Measurements from ENCODE around the gene MLST8. TPM values are rescaled to one million over a fixed set of nuclear protein-coding genes. Genes with fewer than 3 reads are reported as not detected.
"Not testable (repeated sequence)": the region's sequence is repeated elsewhere in the genome, so short reads cannot be mapped to it uniquely, and the experiment has no call there.

MLST8 gene
- total RNA-seq, 2 donors from 2014 or later, result 31.2 to 68.9 TPM

GRCh38 chr16:2199621-2200139, 5.6 kb upstream of the MLST8 start:
- Mint-ChIP-seq H3K27me3 (peaks cover 7 to 14% of the 10 kb centered on the region in 2 donors), H3K36me3 (no peaks in the 10 kb centered on the region), H3K4me3 (no peak overlapping the region), H3K27ac (no peak overlapping the region), H3K9me3 (no peaks in the 10 kb centered on the region), H3K4me1 (ENCODE audit: low read depth in 2 of 2) (peaks cover 6 to 9% of the 10 kb centered on the region in 2 donors)
- ATAC-seq (no peak), DNase-seq (ENCODE audit: low spot score) (no peak)

GRCh38 chr16:2200313-2200712, 4.9 kb upstream of the MLST8 start:
- no peak for DNase-seq (ENCODE audit: low spot score)
- no peak for ATAC-seq
- no peak overlapping the region for H3K27ac Mint-ChIP-seq
- H3K27me3 Mint-ChIP-seq, result peaks cover 7 to 10% of the 10 kb centered on the region in 2 donors
- H3K4me3 Mint-ChIP-seq, result no peak overlapping the region
- H3K36me3 Mint-ChIP-seq, result no peaks in the 10 kb centered on the region
- H3K4me1 Mint-ChIP-seq (ENCODE audit: low read depth in 2 of 2), result peaks cover 7 to 10% of the 10 kb centered on the region in 2 donors
- no peaks in the 10 kb centered on the region for H3K9me3 Mint-ChIP-seq

- Mint-ChIP-seq H3K4me3 (peak overlapping the region; percentile 38), H3K4me1 (ENCODE audit: low read depth in 2 of 2) (peaks cover 21% of the 10 kb centered on the region in 2 donors), H3K27ac (peak overlapping the region; percentile 56 to 71)
- not testable (repeated sequence) for DNase-seq (ENCODE audit: low spot score); H3K9me3 Mint-ChIP-seq; H3K27me3 Mint-ChIP-seq; H3K36me3 Mint-ChIP-seq; ATAC-seq
These were observed 2.0 kb upstream of the MLST8 start for GRCh38 chr16:2203119-2203688.

DNA sequence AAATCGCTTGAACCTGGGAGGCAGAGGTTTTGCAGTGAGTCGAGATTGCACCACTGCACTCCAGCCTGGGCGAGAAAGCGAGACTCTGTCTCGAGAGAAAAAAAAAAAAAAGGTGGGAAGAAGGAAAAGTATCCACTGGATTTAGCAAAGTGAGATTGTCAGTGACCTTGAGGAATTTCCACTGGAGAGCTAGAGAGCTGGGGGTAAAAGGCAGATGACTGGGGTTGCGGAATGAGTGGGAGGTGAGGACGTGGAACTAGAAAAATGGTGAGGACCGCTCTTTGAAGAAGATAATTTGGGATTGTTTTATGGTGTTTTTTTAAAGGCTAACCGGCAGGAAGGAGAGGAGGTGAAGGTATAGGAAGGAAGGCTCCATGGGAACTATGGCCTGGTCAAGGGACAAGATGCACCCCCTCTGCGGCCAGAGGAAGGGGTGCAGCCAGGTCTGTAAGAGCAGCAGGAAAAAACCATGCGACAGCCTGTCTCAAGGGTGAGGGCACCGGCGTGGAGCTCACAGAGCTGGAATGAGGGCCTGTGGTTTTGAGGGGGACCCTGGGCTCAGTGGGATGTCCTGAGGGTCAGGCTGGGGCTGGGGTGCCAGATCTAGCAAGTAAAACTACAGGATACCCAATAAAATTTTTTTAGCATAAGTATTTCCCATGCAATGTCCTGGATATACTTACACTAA, 694 bp upstream of the MLST8 start:
- Mint-ChIP-seq H3K27me3 (no peaks in the 10 kb centered on the region), H3K9me3 (no peaks in the 10 kb centered on the region)

DNA sequence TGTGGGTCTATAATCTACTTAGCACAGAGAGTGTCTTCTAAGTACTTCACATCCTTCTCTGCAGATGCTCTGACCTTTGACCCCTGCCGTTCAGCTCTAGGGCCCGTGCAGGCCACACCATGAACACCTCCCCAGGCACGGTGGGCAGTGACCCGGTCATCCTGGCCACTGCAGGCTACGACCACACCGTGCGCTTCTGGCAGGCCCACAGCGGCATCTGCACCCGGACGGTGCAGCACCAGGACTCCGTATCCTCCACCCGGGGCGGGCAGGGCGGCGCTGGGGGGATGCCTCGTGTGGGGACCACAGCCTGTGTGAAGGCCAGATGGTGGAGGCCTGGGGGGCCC, 686 bp downstream of the MLST8 start:
- Mint-ChIP-seq H3K27me3 (no peaks in the 10 kb centered on the region), H3K4me3 (peak overlapping the region; percentile 86), H3K9me3 (no peaks in the 10 kb centered on the region), H3K36me3 (peaks cover 6% of the 10 kb centered on the region), H3K4me1 (ENCODE audit: low read depth in 2 of 2) (peaks cover 21% of the 10 kb centered on the region in 2 donors), H3K27ac (peak overlapping the region; percentile 59 to 71)
- DNase-seq (ENCODE audit: low spot score), result no peak
- peak in 1 of 2 donors; percentile 7 for ATAC-seq

More for the DNA sequence above, 694 bp upstream of the MLST8 start:
- Mint-ChIP-seq H3K36me3 (peaks cover 6% of the 10 kb centered on the region), H3K4me3 (peak overlapping the region; percentile 81), H3K4me1 (ENCODE audit: low read depth in 2 of 2) (peaks cover 21% of the 10 kb centered on the region in 2 donors), H3K27ac (peak overlapping the region; percentile 56 to 71)
- ATAC-seq (no peak), DNase-seq (ENCODE audit: low spot score) (no peak)

DNA sequence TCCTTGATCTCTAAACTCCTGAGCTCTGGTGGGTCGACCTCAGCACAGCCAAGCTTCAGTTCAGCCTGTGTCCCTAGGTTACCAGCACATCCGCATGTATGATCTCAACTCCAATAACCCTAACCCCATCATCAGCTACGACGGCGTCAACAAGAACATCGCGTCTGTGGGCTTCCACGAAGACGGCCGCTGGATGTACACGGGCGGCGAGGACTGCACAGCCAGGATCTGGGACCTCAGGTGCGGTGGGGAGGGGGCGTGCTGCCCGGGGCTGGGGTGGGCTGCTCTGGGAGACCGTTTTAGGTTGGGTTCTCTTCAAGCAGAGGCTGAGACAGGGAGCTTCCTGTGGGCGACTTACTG, 1.1 kb downstream of the MLST8 start:
- no peaks in the 10 kb centered on the region for H3K9me3 Mint-ChIP-seq
- peak overlapping the region; percentile 59 to 71 for H3K27ac Mint-ChIP-seq
- H3K4me1 Mint-ChIP-seq (ENCODE audit: low read depth in 2 of 2), result peaks cover 21% of the 10 kb centered on the region in 2 donors
- no peak for DNase-seq (ENCODE audit: low spot score)
- no peaks in the 10 kb centered on the region for H3K27me3 Mint-ChIP-seq
- no peak for ATAC-seq
- H3K4me3 Mint-ChIP-seq, result peak overlapping the region; percentile 86
- H3K36me3 Mint-ChIP-seq, result peaks cover 6% of the 10 kb centered on the region

GRCh38 chr16:2206780-2207433, 1.7 kb downstream of the MLST8 start:
- H3K27me3 Mint-ChIP-seq, result no peaks in the 10 kb centered on the region
- ATAC-seq (no peak), DNase-seq (ENCODE audit: low spot score) (no peak)
- peaks cover 24% of the 10 kb centered on the region in 2 donors for H3K4me1 Mint-ChIP-seq (ENCODE audit: low read depth in 2 of 2)
- peak overlapping the region; percentile 86 for H3K4me3 Mint-ChIP-seq
- peak overlapping the region; percentile 41 to 59 for H3K27ac Mint-ChIP-seq
- peaks cover 6% of the 10 kb centered on the region for H3K36me3 Mint-ChIP-seq
- H3K9me3 Mint-ChIP-seq, result no peaks in the 10 kb centered on the region

GRCh38 chr16:2207872-2208271, 2.6 kb downstream of the MLST8 start:
- peaks cover 6% of the 10 kb centered on the region for H3K36me3 Mint-ChIP-seq
- H3K27me3 Mint-ChIP-seq, result no peaks in the 10 kb centered on the region
- ATAC-seq (no peak), DNase-seq (ENCODE audit: low spot score) (no peak)
- peak overlapping the region; percentile 41 to 48 for H3K27ac Mint-ChIP-seq
- H3K9me3 Mint-ChIP-seq, result no peaks in the 10 kb centered on the region
- H3K4me1 Mint-ChIP-seq (ENCODE audit: low read depth in 2 of 2), result peaks cover 27 to 30% of the 10 kb centered on the region in 2 donors
- peak overlapping the region; percentile 72 for H3K4me3 Mint-ChIP-seq

- H3K4me1 Mint-ChIP-seq (ENCODE audit: low read depth in 2 of 2), result peaks cover 29 to 33% of the 10 kb centered on the region in 2 donors
- ATAC-seq, result no peak
- H3K27me3 Mint-ChIP-seq, result no peaks in the 10 kb centered on the region
- no peaks in the 10 kb centered on the region for H3K9me3 Mint-ChIP-seq
- H3K4me3 Mint-ChIP-seq, result no peak overlapping the region
- no peak for DNase-seq (ENCODE audit: low spot score)
- peaks cover 6% of the 10 kb centered on the region for H3K36me3 Mint-ChIP-seq
- H3K27ac Mint-ChIP-seq, result no peak overlapping the region
These were observed 3.1 kb downstream of the MLST8 start for GRCh38 chr16:2208308-2208707.

DNA sequence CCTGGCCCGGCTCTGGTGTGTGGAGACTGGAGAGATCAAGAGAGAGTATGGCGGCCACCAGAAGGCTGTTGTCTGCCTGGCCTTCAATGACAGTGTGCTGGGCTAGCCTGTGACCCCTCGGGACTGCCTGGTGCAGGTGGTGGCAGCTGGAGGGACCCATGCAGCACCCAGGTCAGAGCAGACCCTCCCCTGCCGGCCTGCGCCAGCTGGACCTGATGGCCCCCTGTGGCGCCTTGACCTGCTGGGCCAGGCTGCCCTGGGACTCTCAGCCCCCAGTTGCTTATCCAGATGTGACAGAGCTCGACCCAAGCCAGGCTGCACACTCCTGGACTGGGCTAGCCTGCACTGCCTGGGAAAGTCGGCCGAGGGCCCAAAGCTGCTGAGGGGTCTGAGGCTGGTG, 3.5 kb downstream of the MLST8 start:
- H3K27ac Mint-ChIP-seq, result no peak overlapping the region
- ATAC-seq, result no peak
- H3K4me1 Mint-ChIP-seq (ENCODE audit: low read depth in 2 of 2), result peaks cover 34% of the 10 kb centered on the region in 2 donors

DNA sequence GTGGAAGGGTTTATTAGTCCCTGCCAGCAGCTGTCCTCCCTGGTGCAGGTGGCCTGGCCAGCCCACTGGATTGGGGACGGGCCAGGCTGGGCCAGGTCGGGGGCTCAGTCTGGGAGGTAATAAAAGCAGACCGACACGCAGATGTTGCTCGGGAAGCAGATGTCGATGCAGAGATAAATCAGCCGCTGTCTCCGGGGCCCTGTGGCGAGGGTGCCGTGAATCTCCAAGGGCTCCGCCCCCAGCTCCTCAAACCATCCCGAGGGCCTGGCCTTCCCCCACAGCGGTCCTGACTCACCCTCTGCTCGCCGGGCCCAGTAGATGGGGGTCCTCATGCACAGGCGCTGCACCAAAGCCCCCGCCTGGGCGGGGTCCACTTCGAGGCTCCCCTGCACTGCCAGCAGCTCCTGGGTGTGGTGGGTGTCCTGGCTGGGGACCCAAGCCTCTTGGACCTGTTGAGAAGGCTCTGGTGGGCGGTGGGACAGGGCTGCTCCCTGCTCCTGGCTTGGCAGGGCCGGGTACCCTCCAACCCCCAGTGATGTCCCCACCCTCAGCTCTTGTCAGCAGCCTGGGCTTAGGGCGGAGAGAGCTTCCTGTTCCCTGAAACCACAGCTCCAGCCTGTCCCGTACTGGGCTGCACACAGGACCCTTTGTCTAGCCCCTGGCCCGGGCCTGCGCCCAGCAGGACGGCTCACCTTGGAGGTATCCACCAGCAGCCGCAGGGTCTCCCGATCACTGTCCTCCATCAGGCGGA, 4.2 kb downstream of the MLST8 start:
- DNase-seq (ENCODE audit: low spot score) (no peak), ATAC-seq (no peak)
- H3K9me3 Mint-ChIP-seq, result no peaks in the 10 kb centered on the region
- peaks cover 6% of the 10 kb centered on the region for H3K36me3 Mint-ChIP-seq
- H3K27me3 Mint-ChIP-seq, result no peaks in the 10 kb centered on the region
- H3K27ac Mint-ChIP-seq, result no peak overlapping the region
- H3K4me3 Mint-ChIP-seq, result no peak overlapping the region
- H3K4me1 Mint-ChIP-seq (ENCODE audit: low read depth in 2 of 2), result peaks cover 30 to 31% of the 10 kb centered on the region in 2 donors

More for the DNA sequence above, 3.5 kb downstream of the MLST8 start:
- H3K36me3 Mint-ChIP-seq, result peaks cover 6% of the 10 kb centered on the region
- H3K4me3 Mint-ChIP-seq, result no peak overlapping the region
- no peaks in the 10 kb centered on the region for H3K27me3 Mint-ChIP-seq
- H3K9me3 Mint-ChIP-seq, result no peaks in the 10 kb centered on the region
- DNase-seq (ENCODE audit: low spot score), result no peak

DNA sequence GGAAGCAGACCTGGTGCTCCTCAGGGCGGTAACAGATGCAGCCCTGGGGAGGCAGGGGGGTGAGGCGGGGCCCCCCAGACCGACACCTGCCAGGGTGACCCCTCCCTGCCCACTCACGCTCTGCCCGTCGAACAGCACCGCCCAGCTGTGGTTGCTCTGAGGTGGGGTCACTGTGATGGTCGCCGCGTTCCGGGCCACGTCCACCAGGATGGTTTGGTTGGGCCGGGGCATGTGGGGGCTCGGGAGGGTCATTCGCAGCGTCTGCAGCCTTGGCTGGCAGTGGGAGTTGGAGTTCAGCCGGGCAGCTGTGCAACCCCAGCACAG, 4.7 kb downstream of the MLST8 start:
- Mint-ChIP-seq H3K4me3 (no peak overlapping the region), H3K36me3 (peaks cover 6% of the 10 kb centered on the region), H3K9me3 (no peaks in the 10 kb centered on the region), H3K4me1 (ENCODE audit: low read depth in 2 of 2) (peaks cover 26 to 28% of the 10 kb centered on the region in 2 donors), H3K27me3 (no peaks in the 10 kb centered on the region), H3K27ac (no peak overlapping the region)
- ATAC-seq (no peak), DNase-seq (ENCODE audit: low spot score) (no peak)

- Mint-ChIP-seq H3K27ac (no peak within 1 kb of the TSS), H3K4me3 (no peak within 1 kb of the TSS), H3K9me3 (no peaks in the 10 kb centered on the region), H3K4me1 (ENCODE audit: low read depth in 2 of 2) (peaks cover 26 to 28% of the 10 kb centered on the region in 2 donors), H3K36me3 (peaks cover 6% of the 10 kb centered on the region), H3K27me3 (no peaks in the 10 kb centered on the region)
- DNase-seq (ENCODE audit: low spot score) (no peak), ATAC-seq (no peak)
These were observed 5.4 kb downstream of the MLST8 start, which contains the start of gene BRICD5 for GRCh38 chr16:2210386-2211365. TSS of gene BRICD5 (minus strand) at chr16:2210863. CDS start at chr16:2210833, 30 bp downstream.

All from natural killer cell treated with Interleukin-12 subunit alpha and Interleukin-12 subunit beta and Interleukin-15 and Interleukin-18, amount 100 ng/mL, for 72 hours (primary cell).